GM18520 (cell line): ENCODE data around the gene TMEM192.
"Not testable (repeated sequence)": the region's sequence is repeated elsewhere in the genome, so short reads cannot be mapped to it uniquely, and the experiment has no call there.

Experiments used
- ATAC-seq: cut with Tn5 transposase; IDR thresholded peaks from one replicate; pipeline ENCODE4 v1.9.1; 2021; ENCODE audit not compliant: unreplicated experiment

Gene TMEM192

GRCh38 chr4:165112368-165113121 lies at the start of gene TMEM192:
Gene TMEM192, minus strand, starts transcription at chr4:165112860. Its CDS starts 87 bp downstream, at chr4:165112773.
- ATAC-seq: peak; percentile 91

- ATAC-seq: no peak
Observed at GRCh38 chr4:165158762-165159161, 46.1 kb upstream of the TMEM192 start.

GRCh38 chr4:165156906-165157305 lies 44.2 kb upstream of the TMEM192 start:
- ATAC-seq: no peak

- no peak for ATAC-seq
Observed at GRCh38 chr4:165154482-165154881, 41.8 kb upstream of the TMEM192 start.

- ATAC-seq: no peak
Observed at GRCh38 chr4:165152527-165152926, 39.9 kb upstream of the TMEM192 start.

GRCh38 chr4:165151734-165152133 lies 39.1 kb upstream of the TMEM192 start:
- ATAC-seq: no peak

GRCh38 chr4:165150545-165150944 lies 37.9 kb upstream of the TMEM192 start:
- no peak for ATAC-seq

GRCh38 chr4:165138843-165139242 lies 26.2 kb upstream of the TMEM192 start:
- ATAC-seq: no peak

- no peak for ATAC-seq
Observed at GRCh38 chr4:165137205-165137604, 24.5 kb upstream of the TMEM192 start.

- no peak for ATAC-seq
Observed at GRCh38 chr4:165136529-165136928, 23.9 kb upstream of the TMEM192 start.

- no peak for ATAC-seq
Observed at GRCh38 chr4:165133150-165133549, 20.5 kb upstream of the TMEM192 start.

GRCh38 chr4:165131247-165131832 lies 18.7 kb upstream of the TMEM192 start:
- ATAC-seq: peak; percentile 71

- no peak for ATAC-seq
Observed at GRCh38 chr4:165129924-165130323, 17.3 kb upstream of the TMEM192 start.

GRCh38 chr4:165125869-165126499 lies 13.3 kb upstream of the TMEM192 start:
- ATAC-seq: not testable (repeated sequence)

GRCh38 chr4:165124488-165124887 lies 11.8 kb upstream of the TMEM192 start:
- no peak for ATAC-seq

GRCh38 chr4:165118256-165118909 lies 5.7 kb upstream of the TMEM192 start:
- ATAC-seq: peak; percentile 74

GRCh38 chr4:165115301-165115700 lies 2.6 kb upstream of the TMEM192 start:
- ATAC-seq: no peak

GRCh38 chr4:165111906-165112367 lies 723 bp downstream of the TMEM192 start:
- no peak for ATAC-seq

- ATAC-seq: no peak
Observed at GRCh38 chr4:165106518-165106917, 6.1 kb downstream of the TMEM192 start.

- no peak for ATAC-seq
Observed at GRCh38 chr4:165101641-165102040, 11.0 kb downstream of the TMEM192 start.

- no peak for ATAC-seq
Observed at GRCh38 chr4:165096776-165097175, 15.9 kb downstream of the TMEM192 start.
